Dedifferentiated amniotic fluid mesenchymal stem cell (primary cell): ENCODE data around the gene CAMSAP1.

ENCODE experiments used
- DNase-seq: peaks from one replicate; pipeline ENCODE4 v3.0.0-alpha.2; 2016; ENCODE audit errors: extremely low spot score

The CAMSAP1 gene

DNA sequence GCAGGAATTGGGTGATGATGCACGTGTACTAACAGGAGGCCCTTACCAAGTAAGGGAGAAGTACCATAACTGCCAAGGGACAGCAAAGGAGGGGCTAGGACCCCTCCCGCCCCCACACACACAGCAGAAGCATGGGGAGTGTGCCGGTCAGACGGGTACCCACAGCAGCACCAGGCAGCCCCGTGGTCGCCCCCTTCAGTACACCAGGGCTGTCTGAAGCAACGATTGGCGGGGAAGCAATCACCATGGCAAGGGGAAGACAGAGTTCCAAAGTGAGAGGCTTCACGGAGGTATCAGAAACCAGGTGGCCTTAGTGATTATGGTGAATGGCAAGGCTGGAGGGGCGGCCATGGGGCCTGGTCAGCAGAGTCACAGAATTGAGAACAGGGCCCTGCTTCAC, 72.2 kb downstream of the CAMSAP1 start:
- DNase-seq: no peak

DNA sequence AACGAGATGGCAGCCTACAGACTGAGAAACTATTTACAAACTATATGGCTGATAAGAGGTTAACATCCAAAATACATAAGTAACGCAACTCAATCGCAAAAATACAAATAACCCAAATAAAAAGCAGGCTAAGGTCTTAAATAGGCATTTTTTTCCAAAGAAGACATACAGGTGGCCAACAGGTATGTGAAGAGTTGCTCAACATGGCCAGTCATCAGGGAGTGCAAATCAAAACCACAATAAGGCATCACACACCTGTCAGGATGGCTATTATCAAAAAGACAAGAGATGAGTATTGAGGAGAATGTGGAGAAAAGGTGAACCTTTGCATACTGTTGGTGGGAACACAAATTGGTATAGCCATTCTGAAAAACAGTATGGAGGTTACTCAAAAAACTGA, 73.5 kb downstream of the CAMSAP1 start:
- DNase-seq: no peak

DNA sequence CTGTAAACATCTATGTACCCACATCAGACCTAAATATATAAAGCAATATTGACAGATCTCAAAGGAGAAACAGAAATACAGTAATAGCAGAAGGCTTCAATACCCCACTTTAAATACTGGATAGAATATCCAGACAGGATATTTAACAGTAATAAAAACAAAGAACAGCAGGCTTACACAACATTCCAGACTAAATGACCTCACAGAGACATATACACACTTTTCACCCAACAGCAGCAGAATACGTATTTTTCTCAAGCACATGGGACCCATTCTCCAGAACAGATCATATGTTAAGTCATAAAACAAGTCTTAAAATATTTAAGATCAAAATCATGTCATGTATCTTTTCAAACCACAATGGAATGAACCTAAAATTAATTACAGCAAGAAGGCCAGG, 76.8 kb downstream of the CAMSAP1 start:
- no peak for DNase-seq

DNA sequence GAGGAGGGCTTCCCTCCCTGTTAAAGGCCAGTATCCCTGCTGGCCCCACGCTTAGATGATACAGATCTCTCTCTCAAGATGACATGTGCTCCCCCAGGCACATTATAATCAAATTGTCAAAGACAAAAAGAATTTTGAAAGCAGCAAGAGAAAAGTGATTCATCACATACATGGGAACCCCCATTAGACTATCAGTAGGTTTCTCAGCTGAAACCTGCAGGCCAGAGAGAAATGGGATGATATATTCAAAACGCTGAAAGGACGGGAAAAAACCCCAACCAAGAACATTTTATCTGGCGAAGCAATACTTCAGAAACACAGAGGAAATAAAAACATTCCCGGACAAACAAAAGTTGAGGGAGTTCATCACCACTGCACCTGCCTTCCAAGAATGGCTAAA, 78.7 kb downstream of the CAMSAP1 start:
- DNase-seq: no peak

DNA sequence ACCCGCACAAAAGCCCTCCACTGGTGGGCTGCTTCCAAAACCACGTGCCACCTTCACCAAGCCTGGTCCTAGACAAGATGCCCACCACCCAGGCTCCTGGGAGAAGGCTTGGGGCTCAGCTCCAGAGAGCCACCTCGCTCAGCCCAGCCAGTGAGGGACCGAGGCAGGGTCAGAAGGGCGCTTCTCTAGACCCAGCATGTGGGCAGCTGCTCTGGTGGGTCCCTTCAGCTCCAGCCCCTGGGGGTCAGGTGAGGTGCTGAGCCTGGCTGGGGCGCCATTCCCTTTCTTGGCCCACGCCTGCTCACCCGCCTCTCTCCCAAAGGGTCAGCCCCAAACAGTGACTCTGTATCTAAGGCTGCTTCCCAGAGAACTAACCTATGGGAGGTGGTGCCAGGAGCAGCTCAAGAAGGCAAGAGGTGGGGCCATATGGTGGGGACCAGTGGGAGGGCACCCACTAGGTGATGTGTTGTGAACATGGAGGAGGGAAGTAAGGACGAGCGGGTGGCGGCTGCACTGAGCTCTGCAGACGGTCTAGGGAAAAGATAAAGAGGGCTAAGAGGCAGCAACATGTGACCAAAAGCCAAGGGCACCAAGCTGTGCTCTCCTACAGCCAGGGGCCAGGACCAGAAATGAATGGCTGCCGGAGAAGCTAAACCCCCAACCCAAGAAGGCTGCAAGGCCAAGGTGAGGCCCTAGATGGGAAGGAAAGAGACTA, 79.3 kb downstream of the CAMSAP1 start:
- DNase-seq: no peak

DNA sequence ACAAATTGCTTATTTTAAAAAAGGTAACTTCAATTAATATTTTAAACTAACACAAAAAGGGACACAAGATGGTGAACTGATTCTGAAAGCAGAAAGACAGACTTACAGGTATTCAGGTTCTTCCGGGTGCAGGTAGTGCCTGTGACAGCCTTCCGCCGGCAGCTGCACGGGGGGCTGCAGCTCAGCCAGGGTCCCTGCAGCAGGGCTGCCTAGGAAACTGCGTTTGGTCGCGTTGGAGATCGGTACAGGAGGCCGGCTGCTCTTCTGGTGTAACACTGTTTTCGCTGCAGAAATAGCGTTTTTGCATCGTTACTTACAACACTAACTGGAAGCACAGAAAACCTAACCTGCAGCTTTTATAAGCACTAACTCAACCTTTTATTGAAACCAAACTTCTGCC, 80.0 kb downstream of the CAMSAP1 start:
- no peak for DNase-seq

DNA sequence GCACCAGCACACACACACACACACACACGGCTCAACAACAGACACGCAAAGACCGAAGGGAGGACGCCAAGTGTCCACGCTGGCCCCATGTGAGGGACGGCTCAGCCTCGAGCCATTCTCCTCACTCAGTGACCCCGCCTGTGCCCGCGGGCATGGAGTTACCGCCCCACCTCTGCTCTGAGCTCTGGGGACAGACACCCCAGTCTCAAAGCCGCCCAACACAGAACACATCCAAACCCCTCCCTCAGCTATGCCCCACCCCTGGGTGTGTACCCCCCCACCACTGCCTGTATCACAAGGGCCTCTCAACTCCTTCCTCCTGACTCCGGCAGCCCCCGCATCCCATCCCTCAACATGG, 81.2 kb downstream of the CAMSAP1 start:
- no peak for DNase-seq

DNA sequence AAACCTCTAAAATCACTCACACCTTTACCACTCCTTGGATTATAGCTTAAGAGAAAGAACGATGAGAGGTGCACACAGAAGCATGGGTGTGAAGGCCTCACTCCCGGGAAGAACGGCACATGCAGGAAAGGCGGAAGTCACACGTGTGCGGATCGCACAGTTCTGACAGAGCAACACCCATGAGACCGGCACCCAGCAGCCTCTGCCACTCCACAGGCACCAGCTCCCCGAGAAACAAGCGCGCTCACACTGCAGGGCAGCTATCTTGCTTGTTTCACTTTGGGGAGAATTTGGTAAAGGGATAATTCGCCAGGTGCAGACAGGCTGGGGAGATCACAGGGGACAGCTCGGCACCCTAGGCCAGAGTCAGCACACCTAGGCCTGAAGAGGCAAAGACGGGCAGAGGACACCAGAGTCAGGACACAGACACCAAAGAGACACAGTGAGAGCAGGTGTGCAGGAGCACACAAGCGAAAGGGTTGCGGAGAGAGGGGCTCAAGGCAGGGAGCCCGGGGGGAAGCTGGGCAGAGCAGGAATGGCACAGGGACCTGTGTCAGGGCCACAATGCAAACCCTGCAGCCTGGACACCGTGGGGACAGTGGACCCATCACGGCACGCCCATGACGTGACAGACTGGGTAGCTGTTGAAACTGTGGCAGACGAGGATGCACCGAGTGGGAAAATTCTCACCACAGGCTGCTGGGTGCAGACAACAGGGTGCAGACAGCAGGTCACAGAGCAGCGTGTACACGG, 81.7 kb downstream of the CAMSAP1 start:
- DNase-seq: no peak

DNA sequence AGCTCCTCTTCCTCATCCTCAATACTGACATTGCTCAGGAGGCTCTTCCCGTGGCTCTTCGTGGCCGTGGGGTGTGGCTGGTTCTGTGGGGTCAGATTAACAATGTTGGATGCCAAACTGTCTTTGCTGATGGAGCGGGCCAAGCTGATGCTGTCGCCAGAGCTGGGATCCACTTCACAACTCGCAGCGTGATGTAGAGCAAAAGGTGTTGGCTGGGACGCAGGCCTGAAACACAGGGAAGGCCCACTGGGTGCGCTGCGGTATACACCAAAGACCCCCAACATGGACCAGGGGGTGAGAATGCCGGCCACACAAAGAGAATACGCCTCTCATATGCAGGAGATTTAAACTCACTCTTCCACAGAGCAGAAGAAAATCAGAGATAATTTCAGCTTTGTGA, 84.3 kb downstream of the CAMSAP1 start:
- DNase-seq: no peak

DNA sequence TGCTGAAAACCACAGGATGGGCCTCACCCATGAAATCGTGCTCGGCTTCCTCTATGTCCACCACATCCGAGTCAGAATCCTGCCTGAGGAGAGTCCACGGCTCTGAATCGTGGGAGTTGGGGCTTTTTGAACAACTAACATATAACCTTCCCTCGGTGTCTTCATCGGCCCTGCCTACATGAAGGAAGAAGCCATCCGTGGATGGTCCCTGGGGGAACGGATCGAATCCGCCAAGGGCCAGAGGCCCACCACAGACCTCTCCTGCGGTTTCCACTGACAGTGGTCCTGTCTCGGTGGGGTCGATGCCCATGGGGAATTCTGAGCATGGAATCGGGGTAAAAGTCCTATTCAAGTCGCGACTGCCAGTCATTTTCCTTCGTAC, 85.0 kb downstream of the CAMSAP1 start:
- no peak for DNase-seq

DNA sequence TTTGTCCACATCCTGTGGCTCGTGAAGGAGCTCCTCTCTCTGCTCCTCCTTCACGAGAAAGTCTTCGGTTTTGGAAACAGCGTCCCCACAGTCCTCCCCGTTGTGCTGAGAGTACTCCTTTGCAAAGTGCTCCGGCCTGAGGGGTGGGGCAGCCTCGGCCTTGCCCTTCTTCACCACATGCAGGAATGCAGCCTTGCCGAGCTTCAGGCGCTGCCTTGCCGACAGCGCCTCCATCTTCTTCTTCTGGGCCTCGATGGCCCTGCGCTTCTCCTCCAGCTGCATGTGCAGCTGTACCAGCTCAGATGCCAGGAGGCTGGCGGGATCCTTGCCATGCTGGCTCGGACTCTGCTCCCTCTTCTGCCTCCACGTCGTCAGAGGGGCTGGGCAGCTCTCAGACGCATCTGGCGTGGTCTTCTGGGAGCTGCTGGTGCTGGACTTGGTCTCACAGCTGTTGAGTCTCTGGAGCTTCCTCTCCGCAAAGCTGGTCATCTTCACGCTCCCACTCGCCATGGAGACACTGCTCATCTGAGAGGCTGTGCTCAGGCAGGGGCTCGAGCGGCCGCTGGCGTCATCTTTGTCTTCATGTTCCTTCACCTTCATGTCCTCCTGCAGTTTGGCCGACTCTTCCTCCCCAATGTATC, 85.5 kb downstream of the CAMSAP1 start:
- no peak for DNase-seq

DNA sequence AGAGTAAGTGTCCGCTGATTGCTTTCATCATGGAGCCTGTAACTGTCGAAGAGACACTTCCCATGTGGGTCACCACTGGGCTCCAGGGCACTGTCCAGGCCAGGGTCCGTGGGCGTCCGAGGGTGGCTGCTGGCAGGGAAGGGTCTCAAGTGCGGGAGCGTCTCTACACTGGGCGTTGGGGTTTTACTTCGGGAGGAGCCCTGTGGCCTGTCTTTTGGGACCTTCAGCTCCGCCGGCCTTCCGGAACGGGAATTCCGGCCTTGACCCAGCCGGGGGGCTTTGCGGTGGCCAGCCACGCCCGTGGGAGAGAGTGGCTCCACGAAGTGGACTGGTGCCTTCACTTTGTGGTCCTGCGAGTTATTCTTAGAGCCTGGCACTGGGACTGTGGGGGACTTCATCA, 86.2 kb downstream of the CAMSAP1 start:
- no peak for DNase-seq

DNA sequence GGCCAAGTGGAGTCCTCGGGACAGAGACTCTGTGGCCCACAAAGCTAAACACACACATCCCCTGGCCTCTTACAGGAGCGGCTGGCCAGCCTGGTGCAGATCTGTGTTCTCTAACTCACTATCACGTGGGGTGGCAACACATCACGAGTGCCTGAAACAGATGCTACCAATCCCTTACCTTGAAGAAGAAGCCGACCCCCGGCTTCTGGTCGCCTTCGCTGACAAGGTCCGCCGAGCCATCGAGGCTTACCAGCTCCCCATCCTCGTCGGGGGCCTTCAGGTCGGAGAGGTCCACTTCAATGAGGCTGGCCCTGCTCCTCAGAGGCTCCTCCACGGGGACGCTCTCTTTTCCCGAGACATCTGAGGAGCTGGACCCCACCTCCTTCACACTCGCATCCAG, 86.7 kb downstream of the CAMSAP1 start:
- DNase-seq: no peak

DNA sequence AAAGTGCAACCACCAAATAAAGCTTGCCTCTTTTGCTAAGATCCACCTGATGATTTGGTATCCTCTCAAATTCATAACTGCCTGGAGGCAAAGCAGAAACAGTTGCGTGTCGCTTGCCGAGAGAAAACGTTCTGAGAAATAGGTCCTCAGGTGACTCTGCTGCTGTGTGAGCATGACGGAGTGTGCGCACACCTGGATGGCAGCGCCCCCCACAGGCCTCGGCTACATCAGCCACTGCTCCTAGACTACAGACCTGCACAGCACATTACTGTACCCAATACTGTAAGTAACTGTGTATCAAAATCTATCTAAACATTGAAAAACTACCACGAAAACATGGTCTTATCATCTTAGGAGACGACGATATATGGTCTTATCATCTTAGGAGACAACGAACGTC, 87.4 kb downstream of the CAMSAP1 start:
- DNase-seq: no peak

DNA sequence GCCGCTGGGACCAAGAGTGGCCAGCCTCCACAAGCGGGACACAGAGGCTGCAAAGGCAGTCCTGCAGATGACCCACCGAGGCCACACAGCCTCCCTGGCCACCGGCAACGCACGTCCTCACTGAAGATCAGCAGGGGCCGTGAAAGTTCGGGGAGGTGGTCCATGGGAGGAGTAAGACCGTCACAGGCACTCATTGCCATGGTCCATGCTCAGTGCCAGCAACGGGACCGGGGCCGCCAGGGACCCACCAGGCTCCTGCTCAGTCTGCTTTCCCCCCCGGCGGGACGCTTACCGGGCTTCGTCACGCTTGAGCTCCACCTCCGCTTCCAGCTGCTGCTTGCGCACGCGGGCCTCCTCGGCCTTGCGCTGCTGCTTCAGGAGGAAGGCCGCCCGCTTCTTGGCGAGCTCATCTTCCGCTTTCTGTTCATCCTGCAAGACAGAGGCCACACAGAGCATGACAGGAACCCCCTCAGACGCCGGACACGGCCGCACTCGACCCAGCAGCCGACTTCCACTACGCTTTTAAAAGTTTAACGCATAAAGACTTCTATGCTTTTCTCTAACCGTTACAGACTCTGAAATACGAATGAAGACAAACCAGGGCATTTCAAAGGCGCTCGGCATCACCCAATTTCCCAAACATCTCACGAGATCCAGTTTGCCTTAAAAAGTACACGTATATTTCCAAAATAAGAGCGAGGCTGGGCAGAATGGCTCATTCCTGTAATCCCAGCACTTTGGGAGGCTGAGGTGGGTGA, 88.4 kb downstream of the CAMSAP1 start:
- DNase-seq: no peak

DNA sequence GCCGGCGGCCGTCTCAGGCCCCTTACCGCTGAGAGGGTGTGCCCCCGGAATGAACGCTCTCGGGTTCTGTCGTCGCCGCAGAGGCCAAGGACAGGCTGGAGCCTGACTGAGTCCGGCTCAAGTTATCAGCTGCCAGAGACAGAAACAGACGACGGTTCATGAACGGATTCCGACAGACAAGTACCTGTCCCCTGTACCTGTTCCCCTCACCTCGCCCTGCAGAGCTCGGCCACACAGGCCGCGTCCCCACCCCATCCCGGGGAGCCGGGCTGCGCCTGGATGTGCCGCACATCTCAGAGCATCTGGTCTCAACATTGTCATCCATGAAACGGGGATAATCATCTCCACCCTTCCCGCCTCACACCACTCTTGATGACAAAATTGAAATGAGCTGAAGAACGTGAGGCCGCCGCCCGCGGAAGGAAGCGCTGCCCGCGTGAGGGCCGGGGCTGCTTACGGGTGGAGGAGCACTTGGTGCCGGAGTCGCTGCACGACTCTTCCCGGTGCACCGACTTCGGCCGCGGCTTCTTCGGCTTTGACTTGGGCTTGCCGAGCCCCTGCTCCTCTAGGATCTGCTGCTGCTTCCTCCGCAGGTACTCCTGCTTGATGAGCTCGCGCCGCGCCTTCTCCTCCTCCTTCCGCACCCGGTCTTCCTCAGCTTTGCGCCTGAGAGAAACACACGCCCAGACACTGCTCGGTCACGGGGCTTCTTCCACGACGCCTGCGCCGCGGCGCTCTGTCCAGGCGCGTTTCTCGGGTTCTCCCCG, 89.2 kb downstream of the CAMSAP1 start:
- DNase-seq: no peak

DNA sequence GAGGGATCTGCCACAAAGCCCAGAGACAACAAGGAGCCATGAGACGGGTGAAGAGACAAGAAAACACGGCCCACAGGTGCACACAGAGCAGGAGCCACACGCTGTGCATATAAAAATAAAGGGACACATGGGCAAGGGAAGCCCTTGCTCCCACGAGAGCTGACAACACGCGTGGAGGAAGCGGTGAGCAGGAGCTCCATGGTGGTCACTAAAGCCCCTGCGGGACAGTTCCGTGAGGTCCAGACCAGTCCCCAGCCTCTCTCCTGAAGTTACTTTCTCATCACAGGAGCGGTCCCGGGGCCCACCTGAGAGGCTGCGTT, 90.7 kb downstream of the CAMSAP1 start:
- no peak for DNase-seq

DNA sequence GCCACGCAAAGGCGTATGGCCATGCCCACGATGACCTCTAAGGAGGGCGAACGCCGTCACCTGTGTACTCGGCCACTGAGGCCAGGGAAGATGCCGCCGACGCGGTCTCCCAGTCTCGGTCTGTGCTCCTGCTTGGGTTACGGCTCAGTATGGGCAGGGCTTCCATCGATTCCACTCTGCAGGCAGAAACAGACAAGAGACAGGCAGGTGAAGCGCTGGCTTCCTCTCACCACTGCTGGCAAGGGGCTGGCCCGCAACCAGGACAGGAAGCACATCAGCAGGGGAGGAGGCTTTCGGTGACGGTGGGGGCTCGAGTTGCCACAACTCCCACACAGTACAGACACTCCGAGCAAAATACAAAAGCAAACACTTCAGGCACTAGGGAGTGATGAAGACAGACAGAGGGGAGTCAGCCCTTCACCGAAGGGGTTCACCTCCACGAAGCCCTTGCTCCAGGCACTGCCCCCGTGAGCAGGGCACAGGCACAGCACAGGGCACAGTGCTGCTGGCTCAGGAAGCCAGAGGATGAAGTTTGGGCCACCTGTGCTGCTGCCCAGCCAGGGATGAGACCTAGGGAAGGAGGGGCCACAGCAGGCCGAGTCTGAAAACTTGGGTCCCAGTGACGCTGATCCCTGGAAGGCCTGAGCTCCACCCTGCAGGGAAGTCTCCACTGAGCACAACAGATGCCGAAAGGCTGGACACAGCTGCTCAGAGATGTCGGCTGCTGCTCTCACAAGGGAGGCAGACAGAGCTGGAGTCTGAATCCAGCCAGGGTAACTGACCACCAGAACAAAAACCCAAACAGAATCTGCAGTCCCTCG, 91.3 kb downstream of the CAMSAP1 start:
- DNase-seq: no peak

DNA sequence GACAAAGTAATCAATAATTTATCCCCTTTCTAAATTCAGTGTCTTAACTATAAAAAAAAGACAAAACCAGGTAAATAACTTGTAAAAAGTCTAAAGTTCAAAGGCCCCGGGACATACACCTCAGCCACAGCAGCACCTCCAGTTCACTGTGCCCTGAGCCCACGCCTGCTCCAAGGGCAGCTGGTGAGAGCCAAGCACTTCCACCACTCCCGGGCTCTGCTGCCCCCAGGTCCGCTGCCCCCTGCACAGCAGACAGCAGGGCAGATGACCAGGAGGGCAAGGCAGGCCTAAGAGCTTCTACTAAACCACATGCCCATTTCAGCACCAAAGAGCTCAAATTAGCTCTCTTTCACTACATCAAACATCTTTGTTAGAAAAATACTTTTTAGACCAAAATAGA, 91.9 kb downstream of the CAMSAP1 start:
- no peak for DNase-seq

DNA sequence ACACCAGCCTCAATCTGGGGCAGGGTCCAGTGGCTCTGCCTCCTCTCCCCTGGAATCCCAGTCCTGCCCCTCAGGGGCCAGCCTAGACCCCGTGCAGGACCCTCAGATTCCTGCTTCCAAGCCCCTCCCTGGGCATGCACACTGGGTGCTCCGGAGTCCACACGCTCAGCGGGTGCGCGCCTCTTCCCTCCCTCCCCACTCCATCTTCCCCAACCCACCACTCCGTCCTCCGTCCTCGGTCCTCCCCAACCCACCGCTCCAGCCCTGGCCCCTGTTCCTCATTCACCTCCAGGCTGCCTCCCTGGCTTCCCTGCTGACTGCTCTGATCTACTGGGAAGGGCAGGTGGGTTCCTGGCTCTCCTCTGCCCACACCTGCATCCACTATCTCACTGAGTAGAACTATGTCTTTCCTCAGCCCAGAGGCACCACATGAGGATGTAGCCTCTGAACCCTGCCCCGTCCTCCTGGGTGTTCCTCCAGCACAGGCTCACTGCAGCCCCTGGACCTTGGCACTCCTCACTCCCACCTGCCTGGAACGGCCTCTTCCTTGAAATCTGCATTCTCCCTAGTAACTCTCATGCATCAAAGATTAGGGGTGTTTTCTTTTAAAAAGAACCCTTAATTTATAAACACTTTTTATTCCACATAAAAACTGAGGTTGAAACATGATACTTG, 92.8 kb downstream of the CAMSAP1 start:
- no peak for DNase-seq
